ENCODE measurements around the gene INPPL1. TPM values are rescaled to one million over a fixed set of nuclear protein-coding genes. Genes with fewer than 3 reads are reported as not detected.

The INPPL1 gene
- total RNA-seq, 2 donors from 2014 or later, result 85.0 to 142 TPM

DNA sequence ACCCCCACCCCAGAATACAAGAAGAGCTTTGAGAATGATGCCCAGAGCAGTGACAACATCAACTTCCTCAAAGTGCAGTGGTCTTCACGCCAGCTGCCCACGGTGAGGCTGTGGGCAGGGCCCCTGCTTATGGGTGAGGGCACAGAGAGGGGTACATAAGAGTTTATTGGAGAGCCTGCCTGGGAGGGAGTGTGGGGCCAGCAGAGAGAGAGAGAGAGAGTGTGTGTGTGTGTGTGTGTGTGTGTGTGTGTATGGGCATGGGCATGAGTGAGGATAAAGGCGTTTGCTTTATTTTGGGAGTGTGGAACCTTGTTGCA lies 9.9 kb downstream of the INPPL1 start:
- no peak for DNase-seq (ENCODE audit: low spot score)
- Histone ChIP-seq H3K4me1 (replicated peaks) (peaks cover 1% of the 10 kb centered on the region), H3K36me3 (peaks cover 14 to 46% of the 10 kb centered on the region in 2 donors), H3K27ac (no peak overlapping the region), H3K27me3 (replicated peaks; ENCODE audit: insufficient read depth) (no peaks in the 10 kb centered on the region), H3K4me3 (no peak overlapping the region), H3K9me3 (no peaks in the 10 kb centered on the region)
- 73% methylated on average over 3 of the region's 3 CpGs for WGBS
- intact Hi-C loops (cut with DNase I), result loop anchor here (10.0 kb wide), 1 partner anchor 220 kb away; no protein-coding TSS in a partner anchor
- TF ChIP-seq, protein P1, sequence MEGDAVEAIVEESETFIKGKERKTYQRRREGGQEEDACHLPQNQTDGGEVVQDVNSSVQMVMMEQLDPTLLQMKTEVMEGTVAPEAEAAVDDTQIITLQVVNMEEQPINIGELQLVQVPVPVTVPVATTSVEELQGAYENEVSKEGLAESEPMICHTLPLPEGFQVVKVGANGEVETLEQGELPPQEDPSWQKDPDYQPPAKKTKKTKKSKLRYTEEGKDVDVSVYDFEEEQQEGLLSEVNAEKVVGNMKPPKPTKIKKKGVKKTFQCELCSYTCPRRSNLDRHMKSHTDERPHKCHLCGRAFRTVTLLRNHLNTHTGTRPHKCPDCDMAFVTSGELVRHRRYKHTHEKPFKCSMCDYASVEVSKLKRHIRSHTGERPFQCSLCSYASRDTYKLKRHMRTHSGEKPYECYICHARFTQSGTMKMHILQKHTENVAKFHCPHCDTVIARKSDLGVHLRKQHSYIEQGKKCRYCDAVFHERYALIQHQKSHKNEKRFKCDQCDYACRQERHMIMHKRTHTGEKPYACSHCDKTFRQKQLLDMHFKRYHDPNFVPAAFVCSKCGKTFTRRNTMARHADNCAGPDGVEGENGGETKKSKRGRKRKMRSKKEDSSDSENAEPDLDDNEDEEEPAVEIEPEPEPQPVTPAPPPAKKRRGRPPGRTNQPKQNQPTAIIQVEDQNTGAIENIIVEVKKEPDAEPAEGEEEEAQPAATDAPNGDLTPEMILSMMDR (IDR thresholded peaks at IDR 0.05), result no peak
- TF ChIP-seq POLR2AphosphoS5 (IDR thresholded peaks at IDR 0.05), result no peak
- TF ChIP-seq POLR2A (IDR thresholded peaks at IDR 0.05), result no peak

DNA sequence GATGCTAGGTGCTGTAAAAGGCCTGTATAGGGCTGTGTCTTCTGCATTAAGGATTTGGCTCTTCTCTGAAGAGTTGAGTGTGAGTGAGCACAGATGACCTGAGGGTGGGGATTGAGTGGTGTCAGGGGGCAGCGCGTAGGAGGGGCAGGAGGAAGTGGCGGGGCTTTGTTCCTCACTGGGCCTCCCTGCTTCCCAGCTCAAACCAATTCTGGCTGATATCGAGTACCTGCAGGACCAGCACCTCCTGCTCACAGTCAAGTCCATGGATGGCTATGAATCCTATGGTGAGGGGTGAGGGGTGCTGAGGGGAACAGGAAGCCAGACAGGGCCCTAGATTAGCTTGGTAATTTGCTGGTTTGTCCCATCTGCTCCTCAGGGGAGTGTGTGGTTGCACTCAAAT lies 10.4 kb downstream of the INPPL1 start:
- no peak for DNase-seq (ENCODE audit: low spot score)
- Histone ChIP-seq H3K4me3 (no peak overlapping the region), H3K27ac (no peak overlapping the region), H3K9me3 (no peaks in the 10 kb centered on the region), H3K36me3 (peaks cover 11 to 41% of the 10 kb centered on the region in 2 donors), H3K27me3 (replicated peaks; ENCODE audit: insufficient read depth) (no peaks in the 10 kb centered on the region), H3K4me1 (replicated peaks) (peaks cover 3% of the 10 kb centered on the region)
- 95% methylated on average over 4 of the region's 4 CpGs for WGBS
- TF ChIP-seq POLR2A (IDR thresholded peaks at IDR 0.05) (no peak), POLR2AphosphoS5 (IDR thresholded peaks at IDR 0.05) (no peak)
- TF ChIP-seq, protein P1 (IDR thresholded peaks at IDR 0.05), result no peak
- intact Hi-C loops (cut with DNase I), result loop anchor here (10.0 kb wide), 1 partner anchor 220 kb away; no protein-coding TSS in a partner anchor

DNA sequence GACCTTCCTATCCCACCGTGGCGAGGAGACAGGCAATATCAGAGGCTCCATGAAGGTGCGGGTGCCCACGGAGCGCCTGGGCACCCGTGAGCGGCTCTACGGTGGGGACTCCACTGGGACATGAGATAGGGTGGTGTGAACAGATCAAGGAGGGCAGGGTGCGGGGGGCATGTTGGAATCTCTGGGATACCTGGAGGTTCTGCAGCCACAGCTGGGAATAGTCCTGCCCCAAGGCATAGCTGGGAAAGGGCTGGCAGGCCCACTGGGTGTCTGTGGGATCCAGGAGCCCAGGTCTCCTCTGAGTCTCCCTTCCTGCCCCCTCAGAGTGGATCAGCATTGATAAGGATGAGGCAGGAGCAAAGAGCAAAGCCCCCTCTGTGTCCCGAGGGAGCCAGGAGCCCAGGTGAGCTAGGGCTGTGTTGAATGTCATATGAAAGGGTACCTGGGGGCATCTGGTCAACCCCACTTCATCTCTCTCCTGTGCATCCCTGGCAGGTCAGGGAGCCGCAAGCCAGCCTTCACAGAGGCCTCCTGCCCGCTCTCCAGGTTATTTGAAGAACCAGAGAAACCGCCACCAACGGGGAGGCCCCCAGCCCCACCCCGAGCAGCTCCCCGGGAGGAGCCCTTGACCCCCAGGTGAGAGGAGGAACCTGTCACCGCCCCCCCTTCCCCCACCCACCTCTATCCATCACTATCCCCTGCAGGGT lies 10.9 kb downstream of the INPPL1 start:
- TF ChIP-seq POLR2AphosphoS5 (IDR thresholded peaks at IDR 0.05) (no peak), POLR2A (IDR thresholded peaks at IDR 0.05) (no peak)
- TF ChIP-seq, protein P1 (IDR thresholded peaks at IDR 0.05), result no peak
- intact Hi-C loops (cut with DNase I), result loop anchor here (10.0 kb wide), 1 partner anchor 221 kb away; no protein-coding TSS in a partner anchor
- Histone ChIP-seq H3K36me3 (peaks cover 6 to 37% of the 10 kb centered on the region in 2 donors), H3K27ac (no peak overlapping the region), H3K4me1 (replicated peaks) (peaks cover 3% of the 10 kb centered on the region), H3K27me3 (replicated peaks; ENCODE audit: insufficient read depth) (no peaks in the 10 kb centered on the region), H3K9me3 (no peaks in the 10 kb centered on the region), H3K4me3 (no peak overlapping the region)
- 88% methylated on average over 17 of the region's 17 CpGs for WGBS
- DNase-seq (ENCODE audit: low spot score), result no peak

DNA sequence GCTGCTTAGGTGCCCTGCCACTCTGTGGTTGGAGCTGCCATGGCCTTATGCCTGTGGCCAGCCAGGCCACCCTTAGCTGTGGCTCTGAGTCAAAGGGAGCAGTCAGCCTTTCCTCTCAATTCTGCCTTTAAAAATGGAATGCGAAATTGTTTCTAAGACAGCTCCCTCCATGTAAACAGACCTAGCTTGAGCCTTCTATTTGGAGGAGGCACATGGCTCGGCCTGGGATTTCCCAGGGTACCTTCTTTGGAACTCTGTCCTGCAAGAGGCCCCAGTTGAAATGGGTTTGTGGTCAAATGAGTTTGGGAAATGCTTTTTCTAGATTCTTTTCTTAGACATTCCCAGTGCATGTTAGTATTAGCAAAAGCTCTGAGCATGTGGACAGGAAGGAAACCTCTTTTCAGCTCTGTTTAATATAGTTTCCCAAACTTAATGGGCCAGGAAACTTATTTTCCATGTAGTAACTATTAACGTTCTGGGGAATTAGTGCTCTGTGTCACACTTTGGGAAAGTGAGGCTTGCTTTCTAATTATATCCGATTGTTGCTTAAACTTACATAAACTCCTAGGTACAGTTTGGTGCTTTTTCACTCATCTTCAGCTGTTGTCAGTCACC lies 11.6 kb downstream of the INPPL1 start:
- Histone ChIP-seq H3K9me3 (no peaks in the 10 kb centered on the region), H3K4me1 (replicated peaks) (peaks cover 3% of the 10 kb centered on the region), H3K4me3 (no peak overlapping the region), H3K27me3 (replicated peaks; ENCODE audit: insufficient read depth) (no peaks in the 10 kb centered on the region), H3K36me3 (peaks cover 6 to 36% of the 10 kb centered on the region in 2 donors), H3K27ac (no peak overlapping the region)
- TF ChIP-seq POLR2AphosphoS5 (IDR thresholded peaks at IDR 0.05) (no peak), POLR2A (IDR thresholded peaks at IDR 0.05) (no peak)
- TF ChIP-seq, protein P1 (IDR thresholded peaks at IDR 0.05), result no peak
- no peak for DNase-seq (ENCODE audit: low spot score)
- intact Hi-C loops (cut with DNase I), result loop anchor here (10.0 kb wide), 1 partner anchor 221 kb away; no protein-coding TSS in a partner anchor
- WGBS, result 59% methylated on average over 4 of the region's 4 CpGs

Data from prostate gland (tissue), 2 donors.